CD4-positive, alpha-beta T cell treated with Interleukin-21 for 1 hour (primary cell): ENCODE measurements around the gene FABP3.
A peak's percentile ranks its signal among the peaks of the same experiment; 100 is the strongest.

Experiments used
- DNase-seq: peaks from one replicate; pipeline ENCODE4 v3.0.0-alpha.2; 2020

The FABP3 gene

GRCh38 chr1:31371121-31371959 lies 1.5 kb downstream of the FABP3 start:
- DNase-seq = no peak

- no peak for DNase-seq
Observed at GRCh38 chr1:31370565-31370964, 2.3 kb downstream of the FABP3 start.

- no peak for DNase-seq
Observed at GRCh38 chr1:31370021-31370420, 2.9 kb downstream of the FABP3 start.

GRCh38 chr1:31368611-31369107 lies 4.2 kb downstream of the FABP3 start:
- DNase-seq = no peak

GRCh38 chr1:31366796-31367195 lies 6.1 kb downstream of the FABP3 start:
- no peak for DNase-seq

- no peak for DNase-seq
Observed at GRCh38 chr1:31364561-31365250, 8.2 kb downstream of the FABP3 start.

GRCh38 chr1:31362032-31362431 lies 10.8 kb downstream of the FABP3 start:
- no peak for DNase-seq

GRCh38 chr1:31361607-31362006 lies 11.3 kb downstream of the FABP3 start:
- no peak for DNase-seq

GRCh38 chr1:31356427-31356826 lies 16.4 kb downstream of the FABP3 start:
- no peak for DNase-seq

GRCh38 chr1:31354283-31354682 lies 18.6 kb downstream of the FABP3 start:
- no peak for DNase-seq

GRCh38 chr1:31348449-31348848 lies 24.4 kb downstream of the FABP3 start:
- DNase-seq = no peak

GRCh38 chr1:31346785-31347184 lies 26.1 kb downstream of the FABP3 start:
- DNase-seq = no peak

- no peak for DNase-seq
Observed at GRCh38 chr1:31345635-31346034, 27.2 kb downstream of the FABP3 start.

GRCh38 chr1:31344503-31344902 lies 28.4 kb downstream of the FABP3 start:
- no peak for DNase-seq

- no peak for DNase-seq
Observed at GRCh38 chr1:31336687-31337467, 36.0 kb downstream of the FABP3 start.

GRCh38 chr1:31335007-31335406 lies 37.9 kb downstream of the FABP3 start:
- DNase-seq = peak; percentile 27

GRCh38 chr1:31327381-31327780 lies 45.5 kb downstream of the FABP3 start:
- no peak for DNase-seq

- DNase-seq = no peak
Observed at GRCh38 chr1:31326461-31326860, 46.4 kb downstream of the FABP3 start.

- DNase-seq = no peak
Observed at GRCh38 chr1:31324992-31325391, 47.9 kb downstream of the FABP3 start.

GRCh38 chr1:31324093-31324492 lies 48.8 kb downstream of the FABP3 start:
- DNase-seq = no peak

- DNase-seq = no peak
Observed at GRCh38 chr1:31318146-31318545, 54.7 kb downstream of the FABP3 start.

- DNase-seq = no peak
Observed at GRCh38 chr1:31315902-31316301, 57.0 kb downstream of the FABP3 start.
